ENCODE measurements around the gene RAI1. TPM values are rescaled to one million over a fixed set of nuclear protein-coding genes. Genes with fewer than 3 reads are reported as not detected.

The RAI1 gene
- total and polyA plus RNA-seq, 5 experiments from 2014 or later = 1.5 to 35.2 (median 4.0) TPM

- Mint-ChIP-seq H3K27ac (peak overlapping the region; percentile 91 to 99 (median 96)), H3K27me3 (no peaks in the 10 kb centered on the region), H3K36me3 (no peaks in the 10 kb centered on the region), H3K9me3 (no peaks in the 10 kb centered on the region), H3K4me1 (peaks cover 52 to 95% (median 81%) of the 10 kb centered on the region in 4 donors), H3K4me3 (peak overlapping the region; percentile 62 to 86 (median 75))
- DNase-seq (peak in 2 of 10 donors; percentile 47 to 48), ATAC-seq (peak; percentile 10 to 22)
- POLR2A ChIA-PET = interaction anchor here (0.5 to 10.0 kb wide), 11 partner anchors 10 to 1434 kb away, joined by 3 to 152 read pairs (median 6); partner anchors contain the start of gene SREBF1
Measured at GRCh38 chr17:17851103-17852002, 170.1 kb downstream of the RAI1 start.

- POLR2A ChIA-PET = interaction anchor here (10.0 kb wide), 1 partner anchor 17 kb away, joined by 152 read pairs; the partner anchor contains the start of gene SREBF1
- no peaks in the 10 kb centered on the region for H3K9me3 Mint-ChIP-seq
- DNase-seq (no peak), ATAC-seq (no peak)
- peak overlapping the region in 1 of 10 donors; percentile 36 for H3K4me3 Mint-ChIP-seq
- peaks cover 0 to 2% (median 0%) of the 10 kb centered on the region in 3 donors for H3K36me3 Mint-ChIP-seq
- H3K27me3 Mint-ChIP-seq = no peaks in the 10 kb centered on the region
- peaks cover 46 to 88% (median 71%) of the 10 kb centered on the region in 4 donors for H3K4me1 Mint-ChIP-seq
- H3K27ac Mint-ChIP-seq = peak overlapping the region in 8 of 10 donors; percentile 44 to 98 (median 73)
Measured at GRCh38 chr17:17852930-17853329, 171.7 kb downstream of the RAI1 start.

GRCh38 chr17:17853811-17854447, 172.7 kb downstream of the RAI1 start:
- POLR2A ChIA-PET = interaction anchor here (0.8 to 10.0 kb wide), 3 partner anchors 18 to 172 kb away, joined by 4 to 152 read pairs (median 4); partner anchors contain the start of gene SREBF1
- H3K27me3 Mint-ChIP-seq = no peaks in the 10 kb centered on the region
- peaks cover 41 to 78% (median 61%) of the 10 kb centered on the region in 4 donors for H3K4me1 Mint-ChIP-seq
- peaks cover 0 to 2% (median 0%) of the 10 kb centered on the region in 3 donors for H3K36me3 Mint-ChIP-seq
- ATAC-seq (no peak), DNase-seq (no peak)
- H3K9me3 Mint-ChIP-seq = no peaks in the 10 kb centered on the region
- H3K27ac Mint-ChIP-seq = peak overlapping the region in 9 of 10 donors; percentile 38 to 86 (median 75)
- H3K4me3 Mint-ChIP-seq = no peak overlapping the region

GRCh38 chr17:17855976-17856375, 174.7 kb downstream of the RAI1 start:
- H3K36me3 Mint-ChIP-seq = peaks cover 0 to 2% (median 0%) of the 10 kb centered on the region in 3 donors
- peak overlapping the region in 1 of 10 donors; percentile 30 for H3K4me3 Mint-ChIP-seq
- POLR2A ChIA-PET = interaction anchor here (0.7 to 10.0 kb wide), 4 partner anchors 20 to 174 kb away, joined by 3 to 152 read pairs (median 4); partner anchors contain the start of genes RAI1 and SREBF1
- H3K4me1 Mint-ChIP-seq = peaks cover 29 to 69% (median 47%) of the 10 kb centered on the region in 4 donors
- DNase-seq (no peak), ATAC-seq (no peak)
- H3K27ac Mint-ChIP-seq = peak overlapping the region in 7 of 10 donors; percentile 17 to 84 (median 75)
- H3K9me3 Mint-ChIP-seq = no peaks in the 10 kb centered on the region
- H3K27me3 Mint-ChIP-seq = no peaks in the 10 kb centered on the region

- peaks cover 26 to 67% (median 43%) of the 10 kb centered on the region in 4 donors for H3K4me1 Mint-ChIP-seq
- no peak overlapping the region for H3K4me3 Mint-ChIP-seq
- DNase-seq = no peak
- no peaks in the 10 kb centered on the region for H3K27me3 Mint-ChIP-seq
- no peaks in the 10 kb centered on the region for H3K9me3 Mint-ChIP-seq
- POLR2A ChIA-PET = interaction anchor here (1.5 to 10.0 kb wide), 2 partner anchors 20 to 175 kb away, joined by 5 to 152 read pairs; partner anchors contain the start of genes RAI1 and SREBF1
- no peak for ATAC-seq
- H3K27ac Mint-ChIP-seq = peak overlapping the region in 4 of 10 donors; percentile 13 to 66 (median 54)
- peaks cover 0 to 2% (median 0%) of the 10 kb centered on the region in 3 donors for H3K36me3 Mint-ChIP-seq
Measured at GRCh38 chr17:17856386-17856785, 175.1 kb downstream of the RAI1 start.

- POLR2A ChIA-PET = interaction anchor here (0.7 to 1.2 kb wide), 3 partner anchors 16 to 162 kb away, joined by 3 to 5 read pairs (median 3); no protein-coding TSS in a partner anchor
- Mint-ChIP-seq H3K27ac (no peak overlapping the region), H3K4me1 (peaks cover 18 to 66% (median 38%) of the 10 kb centered on the region in 4 donors), H3K36me3 (peaks cover 0 to 2% (median 0%) of the 10 kb centered on the region in 3 donors), H3K27me3 (no peaks in the 10 kb centered on the region), H3K9me3 (no peaks in the 10 kb centered on the region), H3K4me3 (no peak overlapping the region)
- DNase-seq (no peak), ATAC-seq (no peak)
Measured at GRCh38 chr17:17857496-17857895, 176.2 kb downstream of the RAI1 start.

- H3K4me1 Mint-ChIP-seq = peaks cover 22 to 66% (median 44%) of the 10 kb centered on the region in 4 donors
- no peaks in the 10 kb centered on the region for H3K27me3 Mint-ChIP-seq
- peak overlapping the region in 6 of 10 donors; percentile 20 to 58 (median 40) for H3K27ac Mint-ChIP-seq
- H3K36me3 Mint-ChIP-seq = peaks cover 0 to 2% (median 0%) of the 10 kb centered on the region in 3 donors
- H3K9me3 Mint-ChIP-seq = no peaks in the 10 kb centered on the region
- POLR2A ChIA-PET = interaction anchor here (0.7 to 5.6 kb wide), 3 partner anchors 48 to 179 kb away, joined by 3 to 45 read pairs (median 11); partner anchors contain the start of gene RAI1
- ATAC-seq = peak; percentile 92 to 96
- peak; percentile 58 to 81 (median 70) for DNase-seq
- H3K4me3 Mint-ChIP-seq = no peak overlapping the region
Measured at GRCh38 chr17:17859909-17860765, 178.9 kb downstream of the RAI1 start.

GRCh38 chr17:17860766-17861107, 179.5 kb downstream of the RAI1 start:
- H3K27me3 Mint-ChIP-seq = no peaks in the 10 kb centered on the region
- no peaks in the 10 kb centered on the region for H3K9me3 Mint-ChIP-seq
- no peak for ATAC-seq
- peaks cover 18 to 60% (median 38%) of the 10 kb centered on the region in 4 donors for H3K4me1 Mint-ChIP-seq
- H3K4me3 Mint-ChIP-seq = peak overlapping the region in 1 of 10 donors; percentile 57
- H3K36me3 Mint-ChIP-seq = peaks cover 0 to 2% (median 2%) of the 10 kb centered on the region in 3 donors
- no peak for DNase-seq
- POLR2A ChIA-PET = interaction anchor here (0.6 to 5.6 kb wide), 5 partner anchors 11 to 1491 kb away, joined by 3 to 45 read pairs (median 4); partner anchors contain the start of gene RAI1
- H3K27ac Mint-ChIP-seq = peak overlapping the region in 1 of 10 donors; percentile 17

Small RNA genes lying within 50 kb of the gene (microRNA-seq; reads per million reads assigned to microRNA genes)
- 15.7 reads per million, percentile 37 among the genes with 10 or more reads in this experiment for gene MIR33B (ENCODE audit: borderline microRNAs expressed)
- not detected for gene MIR6777 (ENCODE audit: borderline microRNAs expressed)

Other genes starting within 250 kb of the RAI1 start
- 10 to 100 TPM; 19.2 to 20.4 TPM for gene MED9, start 204.5 kb upstream of the RAI1 start, total RNA-seq
- gene MED9, start 204.5 kb upstream of the RAI1 start, polyA plus RNA-seq = 10 to 100 TPM; 11.9 to 17.4 (median 13.7) TPM
- gene RASD1, start 185.1 kb upstream of the RAI1 start, total RNA-seq = 1 to 10 TPM; 2.8 to 4.2 TPM
- under 1 TPM; 0.23 to 0.54 (median 0.35) TPM for gene RASD1, start 185.1 kb upstream of the RAI1 start, polyA plus RNA-seq
- 10 to 100 TPM; 15.2 to 17.0 TPM for gene PEMT, start 89.8 kb upstream of the RAI1 start, total RNA-seq
- gene PEMT, start 89.8 kb upstream of the RAI1 start, polyA plus RNA-seq = 10 to 100 TPM; 27.5 to 31.3 (median 28.1) TPM
- 10 to 100 TPM; 40.6 to 43.8 TPM for gene SREBF1, start 155.5 kb downstream of the RAI1 start, total RNA-seq
- 10 to 100 TPM; 16.3 to 57.0 (median 44.8) TPM for gene SREBF1, start 155.5 kb downstream of the RAI1 start, polyA plus RNA-seq

Measured in naive thymus-derived CD8-positive, alpha-beta T cell (primary cell).